C4-2B (cell line): Measurements from ENCODE around the gene CLEC4D.

Experiments used
- ZFX ChIP-seq: fragments of 450-650 bp; IDR thresholded peaks from 2 replicates; pipeline ENCODE4 v1.6.1; 2017
- TF ChIP-seq, protein P1 (sequence below): fragments of 450-650 bp; conservative IDR thresholded peaks from 2 replicates; pipeline ENCODE4 v1.5.1; 2017; ENCODE audit warnings: mild to moderate bottlenecking

DNA sequence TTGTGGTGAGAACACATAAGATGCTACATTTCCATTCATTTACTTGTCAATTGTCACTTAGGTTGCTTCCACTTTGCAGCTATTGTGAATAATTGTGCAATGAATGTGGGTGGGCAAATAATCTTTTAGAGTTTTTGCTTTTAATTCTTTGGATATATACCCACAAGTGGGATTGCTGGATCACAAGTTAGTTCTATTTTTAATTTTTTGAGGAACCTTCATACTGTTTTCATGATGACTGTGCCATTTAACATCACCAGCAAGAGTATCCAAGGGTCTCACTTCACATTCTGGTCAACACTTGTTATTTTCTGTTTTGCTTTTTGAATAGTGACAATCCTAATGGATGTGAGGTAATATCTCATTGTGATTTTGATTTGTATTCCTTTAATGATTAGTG lies 47.1 kb upstream of the CLEC4D start:
- TF ChIP-seq, protein P1, sequence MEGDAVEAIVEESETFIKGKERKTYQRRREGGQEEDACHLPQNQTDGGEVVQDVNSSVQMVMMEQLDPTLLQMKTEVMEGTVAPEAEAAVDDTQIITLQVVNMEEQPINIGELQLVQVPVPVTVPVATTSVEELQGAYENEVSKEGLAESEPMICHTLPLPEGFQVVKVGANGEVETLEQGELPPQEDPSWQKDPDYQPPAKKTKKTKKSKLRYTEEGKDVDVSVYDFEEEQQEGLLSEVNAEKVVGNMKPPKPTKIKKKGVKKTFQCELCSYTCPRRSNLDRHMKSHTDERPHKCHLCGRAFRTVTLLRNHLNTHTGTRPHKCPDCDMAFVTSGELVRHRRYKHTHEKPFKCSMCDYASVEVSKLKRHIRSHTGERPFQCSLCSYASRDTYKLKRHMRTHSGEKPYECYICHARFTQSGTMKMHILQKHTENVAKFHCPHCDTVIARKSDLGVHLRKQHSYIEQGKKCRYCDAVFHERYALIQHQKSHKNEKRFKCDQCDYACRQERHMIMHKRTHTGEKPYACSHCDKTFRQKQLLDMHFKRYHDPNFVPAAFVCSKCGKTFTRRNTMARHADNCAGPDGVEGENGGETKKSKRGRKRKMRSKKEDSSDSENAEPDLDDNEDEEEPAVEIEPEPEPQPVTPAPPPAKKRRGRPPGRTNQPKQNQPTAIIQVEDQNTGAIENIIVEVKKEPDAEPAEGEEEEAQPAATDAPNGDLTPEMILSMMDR = no peak
- TF ChIP-seq ZFX = no peak
